Measurements from ENCODE around the gene CNTNAP2.

- TF ChIP-seq CTCF (IDR thresholded peaks at IDR 0.05) (no peak), POLR2AphosphoS5 (IDR thresholded peaks at IDR 0.05; ENCODE audit: low read depth, low read length) (no peak), REST (IDR thresholded peaks at IDR 0.05; ENCODE audit: insufficient read depth in 1 of 2, low read depth in 2 of 2, low read length in 1 of 2) (no peak), SIN3A (IDR thresholded peaks at IDR 0.05; ENCODE audit: borderline replicate concordance, insufficient read depth, low read depth, low read length) (no peak), TCF7L2 (IDR thresholded peaks at IDR 0.05; ENCODE audit: low read depth, low read length) (no peak)
Observed at GRCh38 chr7:147394329-147394728, 1277.7 kb downstream of the CNTNAP2 start.
